ENCODE data around the gene ABTB1. TPM values are rescaled to one million over a fixed set of nuclear protein-coding genes. Genes with fewer than 3 reads are reported as not detected.
"Not testable (repeated sequence)": the region's sequence is repeated elsewhere in the genome, so short reads cannot be mapped to it uniquely, and the experiment has no call there.

ABTB1 gene
- total RNA-seq, 1 donor from 2014 or later: 9.7 TPM

GRCh38 chr3:127677541-127678314 is 5.0 kb downstream of the ABTB1 start:
- Mint-ChIP-seq H3K4me3 (no peak overlapping the region), H3K27ac (no peak overlapping the region), H3K27me3 (ENCODE audit: insufficient read depth) (no peaks in the 10 kb centered on the region), H3K9me3 (no peaks in the 10 kb centered on the region), H3K4me1 (ENCODE audit: low read depth) (peaks cover 9% of the 10 kb centered on the region), H3K36me3 (ENCODE audit: low read depth) (peaks cover 2% of the 10 kb centered on the region)
- intact Hi-C loops (cut with micrococcal nuclease): loop anchor here (10.0 kb wide), 2 partner anchors 447 to 1763 kb away; partner anchors contain the start of gene RUVBL1
- no peak for DNase-seq (ENCODE audit: low spot score)

- no peak overlapping the region for H3K27ac Mint-ChIP-seq
- peaks cover 9% of the 10 kb centered on the region for H3K4me1 Mint-ChIP-seq (ENCODE audit: low read depth)
- intact Hi-C loops (cut with micrococcal nuclease): loop anchor here (10.0 kb wide), 2 partner anchors 447 to 1763 kb away; partner anchors contain the start of gene RUVBL1
- no peaks in the 10 kb centered on the region for H3K9me3 Mint-ChIP-seq
- H3K36me3 Mint-ChIP-seq (ENCODE audit: low read depth): peaks cover 2% of the 10 kb centered on the region
- H3K4me3 Mint-ChIP-seq: no peak overlapping the region
- DNase-seq (ENCODE audit: low spot score): no peak
- no peaks in the 10 kb centered on the region for H3K27me3 Mint-ChIP-seq (ENCODE audit: insufficient read depth)
Measured at GRCh38 chr3:127678315-127678599, 5.5 kb downstream of the ABTB1 start.

GRCh38 chr3:127678611-127679533 is 6.1 kb downstream of the ABTB1 start:
- peaks cover 8% of the 10 kb centered on the region for H3K4me1 Mint-ChIP-seq (ENCODE audit: low read depth)
- no peaks in the 10 kb centered on the region for H3K27me3 Mint-ChIP-seq (ENCODE audit: insufficient read depth)
- no peak overlapping the region for H3K4me3 Mint-ChIP-seq
- no peak overlapping the region for H3K27ac Mint-ChIP-seq
- H3K9me3 Mint-ChIP-seq: no peaks in the 10 kb centered on the region
- H3K36me3 Mint-ChIP-seq (ENCODE audit: low read depth): peaks cover 2% of the 10 kb centered on the region
- no peak for DNase-seq (ENCODE audit: low spot score)
- intact Hi-C loops (cut with micrococcal nuclease): loop anchor here (10.0 kb wide), 2 partner anchors 446 to 1764 kb away; partner anchors contain the start of gene RUVBL1

GRCh38 chr3:127679534-127680145 is 6.9 kb downstream of the ABTB1 start:
- no peak overlapping the region for H3K27ac Mint-ChIP-seq
- peaks cover 2% of the 10 kb centered on the region for H3K36me3 Mint-ChIP-seq (ENCODE audit: low read depth)
- DNase-seq (ENCODE audit: low spot score): no peak
- no peak overlapping the region for H3K4me3 Mint-ChIP-seq
- H3K27me3 Mint-ChIP-seq (ENCODE audit: insufficient read depth): no peaks in the 10 kb centered on the region
- intact Hi-C loops (cut with micrococcal nuclease): loop anchor here (10.0 kb wide), 2 partner anchors 445 to 1765 kb away; partner anchors contain the start of gene RUVBL1
- H3K9me3 Mint-ChIP-seq: no peaks in the 10 kb centered on the region
- H3K4me1 Mint-ChIP-seq (ENCODE audit: low read depth): peaks cover 6% of the 10 kb centered on the region

GRCh38 chr3:127680146-127680661 is 7.5 kb downstream of the ABTB1 start:
- DNase-seq (ENCODE audit: low spot score): no peak
- Mint-ChIP-seq H3K4me1 (ENCODE audit: low read depth) (peaks cover 6% of the 10 kb centered on the region), H3K36me3 (ENCODE audit: low read depth) (peaks cover 2% of the 10 kb centered on the region), H3K27ac (no peak overlapping the region), H3K27me3 (ENCODE audit: insufficient read depth) (no peaks in the 10 kb centered on the region), H3K4me3 (no peak overlapping the region), H3K9me3 (no peaks in the 10 kb centered on the region)
- intact Hi-C loops (cut with micrococcal nuclease): no loop called here

- H3K4me1 Mint-ChIP-seq (ENCODE audit: low read depth): peaks cover 6% of the 10 kb centered on the region
- intact Hi-C loops (cut with micrococcal nuclease): no loop called here
Measured at GRCh38 chr3:127680798-127681221, 8.1 kb downstream of the ABTB1 start.

GRCh38 chr3:127682175-127682554 is 9.4 kb downstream of the ABTB1 start:
- H3K36me3 Mint-ChIP-seq (ENCODE audit: low read depth); intact Hi-C loops (cut with micrococcal nuclease); H3K4me1 Mint-ChIP-seq (ENCODE audit: low read depth); H3K9me3 Mint-ChIP-seq; H3K4me3 Mint-ChIP-seq; H3K27me3 Mint-ChIP-seq (ENCODE audit: insufficient read depth); H3K27ac Mint-ChIP-seq; DNase-seq (ENCODE audit: low spot score): not testable (repeated sequence)

More at GRCh38 chr3:127680798-127681221, 8.1 kb downstream of the ABTB1 start:
- no peak overlapping the region for H3K27ac Mint-ChIP-seq
- no peaks in the 10 kb centered on the region for H3K27me3 Mint-ChIP-seq (ENCODE audit: insufficient read depth)
- H3K4me3 Mint-ChIP-seq: no peak overlapping the region
- H3K36me3 Mint-ChIP-seq (ENCODE audit: low read depth): peaks cover 2% of the 10 kb centered on the region
- no peaks in the 10 kb centered on the region for H3K9me3 Mint-ChIP-seq
- no peak for DNase-seq (ENCODE audit: low spot score)

GRCh38 chr3:127682561-127682960 is 9.8 kb downstream of the ABTB1 start:
- intact Hi-C loops (cut with micrococcal nuclease): no loop called here
- H3K4me1 Mint-ChIP-seq (ENCODE audit: low read depth): peaks cover 6% of the 10 kb centered on the region
- no peak for DNase-seq (ENCODE audit: low spot score)
- no peaks in the 10 kb centered on the region for H3K27me3 Mint-ChIP-seq (ENCODE audit: insufficient read depth)
- H3K4me3 Mint-ChIP-seq: no peak overlapping the region
- no peaks in the 10 kb centered on the region for H3K36me3 Mint-ChIP-seq (ENCODE audit: low read depth)
- H3K27ac Mint-ChIP-seq: no peak overlapping the region
- H3K9me3 Mint-ChIP-seq: no peaks in the 10 kb centered on the region

- Mint-ChIP-seq H3K27ac (no peak overlapping the region), H3K4me1 (ENCODE audit: low read depth) (peaks cover 6% of the 10 kb centered on the region), H3K9me3 (no peaks in the 10 kb centered on the region), H3K4me3 (no peak overlapping the region), H3K27me3 (ENCODE audit: insufficient read depth) (no peaks in the 10 kb centered on the region), H3K36me3 (ENCODE audit: low read depth) (no peaks in the 10 kb centered on the region)
- intact Hi-C loops (cut with micrococcal nuclease): no loop called here
- DNase-seq (ENCODE audit: low spot score): no peak
Measured at GRCh38 chr3:127684871-127685707, 12.3 kb downstream of the ABTB1 start.

- intact Hi-C loops (cut with micrococcal nuclease): no loop called here
Measured at GRCh38 chr3:127685708-127686511, 13.2 kb downstream of the ABTB1 start.

GRCh38 chr3:127686512-127686894 is 13.8 kb downstream of the ABTB1 start:
- H3K27me3 Mint-ChIP-seq (ENCODE audit: insufficient read depth): no peaks in the 10 kb centered on the region
- no peak for DNase-seq (ENCODE audit: low spot score)
- no peaks in the 10 kb centered on the region for H3K36me3 Mint-ChIP-seq (ENCODE audit: low read depth)
- intact Hi-C loops (cut with micrococcal nuclease): no loop called here
- no peak overlapping the region for H3K27ac Mint-ChIP-seq
- no peak overlapping the region for H3K4me3 Mint-ChIP-seq
- no peaks in the 10 kb centered on the region for H3K9me3 Mint-ChIP-seq
- peaks cover 6% of the 10 kb centered on the region for H3K4me1 Mint-ChIP-seq (ENCODE audit: low read depth)

More at GRCh38 chr3:127685708-127686511, 13.2 kb downstream of the ABTB1 start:
- Mint-ChIP-seq H3K27me3 (ENCODE audit: insufficient read depth) (no peaks in the 10 kb centered on the region), H3K4me3 (no peak overlapping the region), H3K9me3 (no peaks in the 10 kb centered on the region), H3K4me1 (ENCODE audit: low read depth) (peaks cover 6% of the 10 kb centered on the region), H3K27ac (no peak overlapping the region), H3K36me3 (ENCODE audit: low read depth) (no peaks in the 10 kb centered on the region)
- no peak for DNase-seq (ENCODE audit: low spot score)

Measured in activated T-helper 1 cell treated with anti-CD3 and anti-CD28 coated beads, Interleukin-12 subunit alpha, Interleukin-12 subunit beta, Interleukin-2, Interleukin-4 antibody, amounts not matched to agents 30 ng/mL and 10 ng/mL and 1 ng/mL, durations not matched to agents 14 hours and 24 hours and 36 hours (primary cell).